ENCODE results near the gene MOSMO.

Gene MOSMO

GRCh38 chr16:22073350-22073749 lies 65.4 kb downstream of the MOSMO start:
- no peak overlapping the region for H3K4me3 ChIP-seq (replicated peaks; ENCODE audit: insufficient read depth, low read length)
- DNase-seq (ENCODE audit: low read depth in 1 of 2, low spot score in 1 of 2): no peak
- no peak overlapping the region for H3K27ac ChIP-seq (replicated peaks)
- H3K27me3 ChIP-seq (ENCODE audit: insufficient read depth, poor library complexity, severe bottlenecking): no peaks in the 10 kb centered on the region
- no peak for TF ChIP-seq GABPA (IDR thresholded peaks at IDR 0.05; ENCODE audit: low read depth)
- no peak for TF ChIP-seq SPI1 (IDR thresholded peaks at IDR 0.05; ENCODE audit: borderline replicate concordance, low read depth)
- TF ChIP-seq REST (IDR thresholded peaks at IDR 0.05; ENCODE audit: insufficient replicate concordance, low read depth): no peak
- TF ChIP-seq POLR2AphosphoS5 (IDR thresholded peaks at IDR 0.05; ENCODE audit: low read depth): no peak
- TF ChIP-seq CTCF (IDR thresholded peaks at IDR 0.05; ENCODE audit: insufficient read depth, low read length): no peak

GRCh38 chr16:22075043-22075757 lies 67.3 kb downstream of the MOSMO start:
- TF ChIP-seq SPI1 (IDR thresholded peaks at IDR 0.05; ENCODE audit: borderline replicate concordance, low read depth) (no peak), CTCF (IDR thresholded peaks at IDR 0.05; ENCODE audit: insufficient read depth, low read length) (no peak), POLR2AphosphoS5 (IDR thresholded peaks at IDR 0.05; ENCODE audit: low read depth) (no peak), GABPA (IDR thresholded peaks at IDR 0.05; ENCODE audit: low read depth) (no peak), REST (IDR thresholded peaks at IDR 0.05; ENCODE audit: insufficient replicate concordance, low read depth) (no peak)
- Histone ChIP-seq H3K4me3 (replicated peaks; ENCODE audit: insufficient read depth, low read length) (no peak overlapping the region), H3K27ac (replicated peaks) (no peak overlapping the region), H3K27me3 (ENCODE audit: insufficient read depth, poor library complexity, severe bottlenecking) (no peaks in the 10 kb centered on the region)
- no peak for DNase-seq (ENCODE audit: low read depth in 1 of 2, low spot score in 1 of 2)

- Histone ChIP-seq H3K4me3 (replicated peaks; ENCODE audit: insufficient read depth, low read length) (no peak overlapping the region), H3K27me3 (ENCODE audit: insufficient read depth, poor library complexity, severe bottlenecking) (no peaks in the 10 kb centered on the region), H3K27ac (replicated peaks) (no peak overlapping the region)
- no peak for DNase-seq (ENCODE audit: low read depth in 1 of 2, low spot score in 1 of 2)
- TF ChIP-seq GABPA (IDR thresholded peaks at IDR 0.05; ENCODE audit: low read depth) (no peak), REST (IDR thresholded peaks at IDR 0.05; ENCODE audit: insufficient replicate concordance, low read depth) (no peak), SPI1 (IDR thresholded peaks at IDR 0.05; ENCODE audit: borderline replicate concordance, low read depth) (no peak), POLR2AphosphoS5 (IDR thresholded peaks at IDR 0.05; ENCODE audit: low read depth) (no peak), CTCF (IDR thresholded peaks at IDR 0.05; ENCODE audit: insufficient read depth, low read length) (no peak)
Observed at GRCh38 chr16:22075776-22076175, 67.9 kb downstream of the MOSMO start.

Data from HL-60 (cell line).